ENCODE measurements around the gene ULK4.
"Not testable (repeated sequence)": the region's sequence is repeated elsewhere in the genome, so short reads cannot be mapped to it uniquely, and the experiment has no call there.

ULK4 gene

DNA sequence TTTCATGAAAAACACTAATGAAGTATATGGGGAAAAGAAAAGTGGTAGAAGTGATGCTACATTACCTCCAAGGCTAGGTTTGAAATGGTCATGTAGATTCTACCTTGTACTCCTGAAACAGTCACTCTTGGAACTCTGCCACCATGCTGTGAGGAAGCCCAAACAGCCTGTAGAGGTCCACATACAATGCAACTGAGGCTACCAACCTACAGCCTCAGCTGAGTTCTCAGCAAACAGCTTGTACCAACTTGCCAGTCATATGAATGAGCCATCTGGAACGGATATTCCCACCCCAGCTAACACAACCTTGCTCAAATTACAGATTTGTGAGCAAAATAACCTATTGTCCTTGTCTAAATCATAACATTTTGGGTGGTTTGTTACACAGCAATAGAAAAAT lies 193.5 kb downstream of the ULK4 start:
- no peak for DNase-seq (ENCODE audit: low read depth, low spot score)

GRCh38 chr3:41762867-41763266 lies 199.0 kb downstream of the ULK4 start:
- not testable (repeated sequence) for DNase-seq (ENCODE audit: low read depth, low spot score)

GRCh38 chr3:41753651-41754050 lies 208.3 kb downstream of the ULK4 start:
- DNase-seq (ENCODE audit: low read depth, low spot score), result no peak

- no peak for DNase-seq (ENCODE audit: low read depth, low spot score)
These were observed 210.3 kb downstream of the ULK4 start for GRCh38 chr3:41751597-41751996.

DNA sequence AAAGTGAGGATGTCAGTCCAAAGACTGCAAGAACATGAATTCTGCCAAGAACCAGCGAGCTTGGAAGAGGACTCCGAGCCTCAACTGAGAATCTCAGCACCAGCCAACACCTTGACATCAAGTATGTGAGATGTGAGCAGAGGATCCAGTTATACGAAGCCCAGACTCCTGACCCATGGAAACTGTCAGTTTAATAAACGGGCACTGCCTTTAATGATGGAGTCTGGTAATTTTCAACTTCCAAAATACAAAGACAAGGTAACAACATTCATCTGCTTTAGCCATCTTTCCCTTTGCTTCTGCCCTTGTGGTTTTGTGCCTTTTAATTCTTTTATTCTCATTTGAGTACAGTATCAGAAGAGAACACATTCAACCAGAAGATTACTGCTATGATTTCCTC lies 211.9 kb downstream of the ULK4 start:
- DNase-seq (ENCODE audit: low read depth, low spot score), result no peak

GRCh38 chr3:41746215-41746614 lies 215.7 kb downstream of the ULK4 start:
- DNase-seq (ENCODE audit: low read depth, low spot score), result no peak

GRCh38 chr3:41742121-41742520 lies 219.8 kb downstream of the ULK4 start:
- no peak for DNase-seq (ENCODE audit: low read depth, low spot score)

DNA sequence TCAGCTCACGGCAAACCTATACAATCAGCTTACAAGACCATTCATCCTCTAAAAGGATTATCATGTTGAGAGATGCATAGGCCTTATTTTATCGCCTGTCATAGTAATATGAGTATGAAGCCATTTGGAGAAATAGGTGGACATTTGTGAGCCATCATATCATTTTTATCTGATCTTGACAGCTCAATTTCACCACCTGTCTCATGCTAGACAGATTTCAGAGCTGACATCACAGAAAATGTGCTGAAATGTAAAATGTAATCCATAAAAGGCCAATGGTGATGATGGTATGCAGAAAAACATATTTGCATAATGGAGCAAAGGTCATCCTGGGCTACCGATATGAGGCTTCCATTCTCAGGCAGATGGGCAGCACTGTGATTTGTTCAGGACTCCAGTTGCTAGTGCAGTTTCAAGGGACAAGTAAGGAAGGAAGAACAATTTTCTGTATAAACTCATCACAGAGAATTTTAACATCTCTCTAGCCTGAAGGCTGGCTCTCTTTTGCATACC lies 221.5 kb downstream of the ULK4 start:
- DNase-seq (ENCODE audit: low read depth, low spot score), result no peak

DNA sequence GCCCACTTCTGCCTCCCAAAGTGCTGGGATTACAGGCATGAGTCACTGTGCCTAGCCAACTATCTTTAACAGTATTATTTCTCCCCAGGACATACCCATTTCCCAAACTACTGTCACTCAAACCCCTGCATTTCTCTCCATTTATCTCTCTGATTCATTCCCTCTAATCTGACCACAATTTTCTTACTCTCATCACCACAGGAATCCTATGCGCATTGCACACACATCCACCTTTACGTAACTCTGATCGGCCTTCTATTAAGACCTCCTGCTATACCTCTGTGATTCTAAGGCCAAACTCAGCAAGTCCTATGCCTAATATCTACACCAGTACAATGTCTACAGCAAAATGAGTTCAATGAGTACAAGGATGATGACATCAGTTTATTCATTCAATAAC lies 235.0 kb downstream of the ULK4 start:
- DNase-seq (ENCODE audit: low read depth, low spot score), result peak; percentile 38

DNA sequence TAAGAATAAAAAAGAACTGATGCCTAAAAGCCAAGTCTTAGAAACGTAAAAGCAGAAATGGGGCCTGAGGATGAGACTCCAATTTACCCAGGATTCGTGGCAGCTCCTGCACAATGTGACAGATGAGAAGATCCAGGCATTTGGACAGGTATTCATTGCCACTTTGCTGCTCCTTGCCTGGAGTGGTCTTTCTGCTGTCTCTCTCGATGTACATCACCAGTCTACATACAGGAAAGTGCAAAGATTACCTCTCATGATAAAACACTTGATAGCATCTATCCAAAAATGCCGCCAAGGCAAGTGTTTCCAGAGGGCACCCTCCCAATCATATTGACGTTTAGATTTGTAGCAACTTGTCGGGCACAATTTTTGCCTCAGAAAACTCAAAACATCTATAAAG lies 244.3 kb downstream of the ULK4 start:
- DNase-seq (ENCODE audit: low read depth, low spot score), result no peak

DNA sequence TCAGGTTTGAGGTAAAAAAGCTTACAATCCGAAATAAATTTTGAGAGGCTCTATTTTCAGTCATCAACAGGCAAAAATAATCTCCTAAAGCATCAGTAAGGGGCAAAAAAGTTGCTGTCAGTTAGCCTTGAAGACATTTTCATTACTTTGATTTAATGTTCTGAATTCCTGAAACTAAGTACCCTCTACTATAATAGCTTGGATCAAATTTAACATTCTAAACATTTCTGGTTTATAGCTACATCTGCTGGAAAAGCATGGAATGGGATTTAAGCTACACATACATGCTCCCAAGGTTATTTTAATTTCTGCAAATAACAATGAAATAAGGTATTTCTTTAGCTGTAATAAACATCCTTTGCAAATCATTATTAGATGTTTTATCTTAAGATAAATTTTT lies 245.4 kb downstream of the ULK4 start:
- peak; percentile 49 for DNase-seq (ENCODE audit: low read depth, low spot score)

GRCh38 chr3:41715376-41715775 lies 246.5 kb downstream of the ULK4 start:
- peak; percentile 27 for DNase-seq (ENCODE audit: low read depth, low spot score)

DNA sequence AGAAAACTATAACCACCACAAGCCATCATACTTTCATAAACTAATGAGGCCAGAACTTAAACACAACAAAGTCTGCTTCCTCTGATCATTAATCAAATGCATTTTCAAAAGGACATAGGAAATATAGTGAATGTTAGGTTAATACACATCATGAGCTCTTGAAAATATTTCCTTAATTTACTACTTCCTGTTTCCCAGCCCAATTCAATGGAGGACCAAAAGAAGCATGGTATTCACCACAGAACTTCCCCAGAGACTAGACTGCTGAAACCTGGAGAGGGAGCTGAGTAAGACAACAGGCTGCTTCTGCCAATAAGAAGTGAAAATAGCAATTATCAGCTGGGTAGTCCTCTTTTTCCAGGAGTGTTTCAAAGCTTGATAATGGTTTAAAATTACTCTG lies 250.3 kb downstream of the ULK4 start:
- peak; percentile 14 for DNase-seq (ENCODE audit: low read depth, low spot score)

GRCh38 chr3:41710646-41711388 lies 251.1 kb downstream of the ULK4 start:
- DNase-seq (ENCODE audit: low read depth, low spot score), result peak; percentile 84

- not testable (repeated sequence) for DNase-seq (ENCODE audit: low read depth, low spot score)
These were observed 252.7 kb downstream of the ULK4 start for GRCh38 chr3:41709213-41709612.

DNA sequence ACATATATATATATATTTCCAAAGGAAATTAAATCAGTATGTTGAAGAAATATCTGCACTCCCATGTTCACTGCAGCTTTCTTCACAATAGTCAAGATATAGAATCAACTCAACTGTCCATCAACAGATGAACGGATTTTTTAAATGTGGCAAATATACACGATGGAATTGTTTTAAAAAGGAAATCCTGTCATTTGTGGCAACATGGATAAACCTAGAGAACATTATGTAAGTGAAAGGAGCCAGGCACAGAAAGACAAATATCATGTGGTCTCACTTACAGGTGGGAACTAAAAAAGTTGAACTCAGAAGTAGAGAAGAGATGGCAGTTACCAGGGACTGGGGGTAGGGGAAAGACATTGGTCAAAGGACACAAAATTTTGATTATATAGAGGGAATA lies 253.7 kb downstream of the ULK4 start:
- no peak for DNase-seq (ENCODE audit: low read depth, low spot score)

DNA sequence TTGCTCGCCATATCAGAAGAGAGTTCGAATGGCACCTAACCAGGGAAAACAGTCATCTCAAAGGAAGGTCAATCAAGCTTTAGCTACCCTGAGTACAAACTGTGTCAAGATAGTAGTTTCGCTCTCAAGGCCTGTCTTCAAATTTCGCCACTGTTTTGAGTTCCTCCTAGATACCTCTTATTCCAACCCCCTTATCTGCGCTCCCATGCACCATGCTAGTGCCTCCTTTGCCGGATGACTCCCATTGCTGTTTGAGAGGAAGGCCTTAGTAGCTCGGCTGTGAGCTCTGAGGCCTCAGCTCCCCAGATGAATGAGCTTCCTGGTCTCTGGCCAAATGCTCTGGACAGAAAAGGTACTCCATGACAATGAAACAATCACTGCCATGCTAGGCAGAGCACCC lies 256.0 kb downstream of the ULK4 start:
- DNase-seq (ENCODE audit: low read depth, low spot score), result no peak

- DNase-seq (ENCODE audit: low read depth, low spot score), result no peak
These were observed 260.7 kb downstream of the ULK4 start for GRCh38 chr3:41701191-41701698.

DNA sequence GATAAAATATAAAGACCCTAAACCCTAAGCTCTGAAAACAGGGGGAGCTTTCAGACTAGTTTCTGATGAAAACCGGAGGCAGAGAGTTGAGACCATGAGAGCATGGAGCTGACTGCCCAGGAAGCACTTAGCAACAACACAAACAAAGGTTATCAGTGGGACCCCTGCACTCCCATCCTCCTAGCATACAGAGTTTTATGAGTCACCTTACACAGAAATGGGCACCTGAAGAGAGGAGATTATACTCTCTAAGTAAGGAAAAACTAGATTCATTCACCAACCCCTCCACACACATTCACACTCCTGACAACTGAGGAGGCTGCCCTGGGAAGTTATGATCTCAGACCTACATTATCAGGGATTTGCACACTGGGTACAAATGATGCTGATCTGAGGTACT lies 261.7 kb downstream of the ULK4 start:
- DNase-seq (ENCODE audit: low read depth, low spot score), result no peak

DNA sequence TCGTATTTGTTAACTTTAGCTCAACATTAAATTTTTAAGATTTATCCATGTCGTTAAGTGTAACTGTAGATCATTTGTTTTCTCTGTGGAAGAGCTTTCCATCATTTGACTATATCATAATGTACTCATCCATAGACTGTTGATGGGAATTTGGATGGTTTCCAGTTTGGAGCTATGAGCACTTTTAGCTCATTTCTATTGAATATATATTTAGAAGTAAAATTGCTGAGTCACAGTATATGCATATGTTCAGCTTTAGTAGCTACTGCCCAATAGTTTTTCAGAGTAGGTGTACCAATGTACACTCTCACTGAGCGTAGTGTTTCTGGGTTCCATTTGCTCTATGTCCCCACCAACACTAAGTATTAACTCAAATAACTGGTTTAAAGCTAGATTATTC lies 263.0 kb downstream of the ULK4 start:
- DNase-seq (ENCODE audit: low read depth, low spot score), result no peak

DNA sequence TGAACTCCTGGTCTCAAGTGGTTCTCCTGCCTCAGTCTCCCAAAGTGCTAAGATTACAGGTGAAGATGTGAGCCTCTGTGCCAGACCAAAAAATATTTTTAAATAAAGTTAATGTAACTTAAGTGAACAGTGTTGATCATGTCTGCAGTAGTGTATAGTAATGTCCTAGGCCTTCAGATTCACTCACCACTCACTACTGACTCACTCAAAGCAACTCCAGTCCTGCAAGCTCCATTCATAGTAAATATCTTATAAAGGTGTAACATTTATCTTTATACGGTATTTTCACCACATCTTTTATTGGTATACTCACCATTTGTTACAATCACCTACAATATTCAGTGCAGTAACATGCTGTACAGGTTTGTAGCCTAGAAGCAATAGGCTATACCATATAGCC lies 264.2 kb downstream of the ULK4 start:
- no peak for DNase-seq (ENCODE audit: low read depth, low spot score)

DNA sequence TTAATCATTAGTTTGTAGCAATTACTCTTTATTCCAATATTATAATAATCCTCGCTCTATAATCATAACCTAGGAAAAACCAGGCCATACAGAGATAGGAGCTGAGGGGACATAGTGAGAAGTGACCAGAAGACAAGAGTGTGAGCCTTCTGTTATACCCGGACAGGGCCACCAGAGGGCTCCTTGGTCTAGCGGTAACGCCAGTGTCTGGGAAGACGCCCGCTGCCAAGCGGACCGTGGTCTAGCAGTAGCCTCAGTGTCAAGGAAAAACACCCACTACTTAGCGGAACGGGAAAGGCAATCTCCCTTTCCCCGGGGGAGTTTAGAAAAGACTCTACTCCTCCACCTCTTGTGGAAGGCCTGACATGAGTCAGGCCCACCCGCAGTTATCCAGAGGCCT lies 266.1 kb downstream of the ULK4 start:
- not testable (repeated sequence) for DNase-seq (ENCODE audit: low read depth, low spot score)

DNA sequence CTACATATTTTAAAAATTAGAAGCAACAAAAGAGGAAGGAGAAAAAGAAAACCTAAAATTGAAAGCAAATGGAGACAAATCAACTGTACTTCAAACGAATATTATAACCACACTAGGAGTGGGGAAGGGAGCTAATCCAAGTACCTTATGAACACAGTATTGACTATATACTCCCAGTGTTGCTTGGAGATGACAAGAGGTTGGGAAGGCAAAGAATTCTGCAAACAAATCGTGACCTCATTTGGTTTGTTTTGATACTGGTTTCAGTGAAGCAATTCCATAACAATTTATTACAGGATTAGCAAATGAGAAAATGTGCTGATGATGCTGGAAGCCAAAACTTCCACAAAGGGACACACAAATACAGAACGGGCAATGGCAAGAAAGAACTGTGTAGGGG lies 268.1 kb downstream of the ULK4 start:
- DNase-seq (ENCODE audit: low read depth, low spot score), result peak; percentile 23

Data from astrocyte of the hippocampus (primary cell).